ENCODE measurements around the gene FAM76B.

DNA sequence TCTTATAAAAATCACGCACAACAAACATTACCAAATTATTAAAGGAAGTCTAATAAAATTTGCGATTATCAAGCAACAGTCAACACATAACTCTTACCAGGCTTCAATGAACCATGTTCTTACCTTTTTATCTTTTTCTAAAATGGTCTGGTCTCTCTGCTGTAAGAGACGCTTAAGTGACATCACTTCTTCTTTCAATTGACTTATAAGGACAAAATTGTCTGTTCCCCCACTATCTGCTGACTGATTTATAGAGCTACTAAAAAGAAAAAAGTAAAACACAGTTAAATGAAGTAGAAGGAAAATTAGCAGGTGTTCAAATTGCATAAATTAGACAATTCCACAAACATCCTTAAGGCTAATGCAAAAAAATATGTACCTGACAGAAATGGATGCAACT is 10.9 kb downstream of the FAM76B start:
- TF ChIP-seq, protein P1, sequence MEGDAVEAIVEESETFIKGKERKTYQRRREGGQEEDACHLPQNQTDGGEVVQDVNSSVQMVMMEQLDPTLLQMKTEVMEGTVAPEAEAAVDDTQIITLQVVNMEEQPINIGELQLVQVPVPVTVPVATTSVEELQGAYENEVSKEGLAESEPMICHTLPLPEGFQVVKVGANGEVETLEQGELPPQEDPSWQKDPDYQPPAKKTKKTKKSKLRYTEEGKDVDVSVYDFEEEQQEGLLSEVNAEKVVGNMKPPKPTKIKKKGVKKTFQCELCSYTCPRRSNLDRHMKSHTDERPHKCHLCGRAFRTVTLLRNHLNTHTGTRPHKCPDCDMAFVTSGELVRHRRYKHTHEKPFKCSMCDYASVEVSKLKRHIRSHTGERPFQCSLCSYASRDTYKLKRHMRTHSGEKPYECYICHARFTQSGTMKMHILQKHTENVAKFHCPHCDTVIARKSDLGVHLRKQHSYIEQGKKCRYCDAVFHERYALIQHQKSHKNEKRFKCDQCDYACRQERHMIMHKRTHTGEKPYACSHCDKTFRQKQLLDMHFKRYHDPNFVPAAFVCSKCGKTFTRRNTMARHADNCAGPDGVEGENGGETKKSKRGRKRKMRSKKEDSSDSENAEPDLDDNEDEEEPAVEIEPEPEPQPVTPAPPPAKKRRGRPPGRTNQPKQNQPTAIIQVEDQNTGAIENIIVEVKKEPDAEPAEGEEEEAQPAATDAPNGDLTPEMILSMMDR (IDR thresholded peaks at IDR 0.05) = no peak
- no peak for TF ChIP-seq POLR2A (IDR thresholded peaks at IDR 0.05)

All from Peyer's patch (tissue), 4 donors.